H1 (cell line): ENCODE measurements around the gene FES. TPM values are rescaled to one million over a fixed set of nuclear protein-coding genes. Genes with fewer than 3 reads are reported as not detected.

Experiments
- CBX8 ChIP-seq: fragments of 300-800, 300-1000 bp; sonication (generic); IDR thresholded peaks from 2 replicates; pipeline ENCODE4 v1.7.1; 2016; ENCODE audit warnings: low read depth, low read length, borderline replicate concordance
- CHD7 ChIP-seq: fragments of 300-600 bp; sonication (generic); IDR thresholded peaks from 2 replicates; pipeline ENCODE4 v1.7.1; 2012; ENCODE audit warnings: low read length, moderate library complexity, mild to moderate bottlenecking, inconsistent platforms; ENCODE audit not compliant: insufficient replicate concordance
- CREB1 ChIP-seq: IDR thresholded peaks from 2 replicates; pipeline ENCODE4 v1.6.1; 2012; ENCODE audit warnings: inconsistent platforms
- EGR1 ChIP-seq: IDR thresholded peaks from 2 replicates; pipeline ENCODE4 v1.6.1; 2011; ENCODE audit warnings: low read depth, low read length, borderline replicate concordance
- EP300 ChIP-seq, 2 experiments: IDR thresholded peaks; 1 replicate in 1 of 2; 2 replicates in 1 of 2; pipeline ENCODE4 v1.6.1; 2011 to 2012; ENCODE audit warnings: low read depth in 2 of 2, low read length in 2 of 2, mild to moderate bottlenecking in 2 of 2, borderline replicate concordance in 1 of 2, inconsistent platforms in 1 of 2, moderate library complexity in 1 of 2
- KDM5A ChIP-seq: fragments of 200-600 bp; IDR thresholded peaks from 2 replicates; pipeline ENCODE4 v1.7.1; 2012; ENCODE audit warnings: mild to moderate bottlenecking, low read length, inconsistent platforms, mixed read lengths
- MAFK ChIP-seq: IDR thresholded peaks from 2 replicates; pipeline ENCODE4 v1.6.1; 2012; ENCODE audit warnings: low read depth, mild to moderate bottlenecking, improper control_type of control experiment, low read length
- SIRT6 ChIP-seq: IDR thresholded peaks from one replicate; pipeline ENCODE4 v1.7.1; 2012; ENCODE audit warnings: low read length, inconsistent platforms
- SP2 ChIP-seq: IDR thresholded peaks from 2 replicates; pipeline ENCODE4 v1.6.1; 2012; ENCODE audit warnings: mild to moderate bottlenecking, low read length, inconsistent platforms
- SP4 ChIP-seq: IDR thresholded peaks from 2 replicates; pipeline ENCODE4 v1.6.1; 2012; ENCODE audit warnings: low read length, inconsistent platforms
- TEAD4 ChIP-seq: IDR thresholded peaks from 2 replicates; pipeline ENCODE4 v1.6.1; 2012; ENCODE audit warnings: low read depth, low read length, inconsistent platforms, mixed read lengths
- polyA plus RNA-seq, 7 experiments: library from polyadenylated mRNA; depleted of rRNA in 3 of 7; stranded (reverse) in 5 of 7; unstranded in 2 of 7; fragments of >200 nt in 5 of 7; fragments of 200-250 nt in 2 of 7; gene quantifications; 1 replicate in 5 of 7; 2 replicates in 1 of 7; 4 replicates in 1 of 7; pipeline versions ENCODE4 v1.2.1 to v1.2.3, GENCODE V29; 2011 to 2013; ENCODE audit warnings: missing spikeins in 2 of 7, mixed read lengths in 2 of 7
- total RNA-seq: library from RNA; stranded (reverse); fragmentation: NEBNext Ultra II Directional; extraction: Animal tissue kit (Norgen Biotek cat#: 25700); gene quantifications from 2 replicates; pipeline ENCODE4 v1.2.1, GENCODE V29; 2021

The FES gene
- total and polyA plus RNA-seq, 2 of the 8 experiments (the other 6 are each of a cell fraction or from before 2014, with no cell fraction given) = 8.5 to 8.6 TPM

GRCh38 chr15:90936823-90937222, 52.5 kb downstream of the FES start (continued):
- TF ChIP-seq CHD7 (no peak), EGR1 (no peak), SIRT6 (no peak), SP4 (no peak), CBX8 (no peak), SP2 (no peak), MAFK (no peak), TEAD4 (no peak), EP300 (IDR thresholded peaks at IDR 0.05; ENCODE audit: borderline replicate concordance in 1 of 2, low read depth in 2 of 2, low read length in 2 of 2) (no peak), CREB1 (no peak), KDM5A (no peak)
